Fibroblast of pulmonary artery (primary cell): ENCODE measurements around the gene USP10.

Source experiments
- DNase-seq: peaks from one replicate; pipeline ENCODE4 v3.0.0-alpha.2; 2010; ENCODE audit warnings: low read depth
- H3K4me3 ChIP-seq: replicated peaks from 2 replicates; pipeline ENCODE4 v1.5.1; 2011; ENCODE audit warnings: low read depth, mild to moderate bottlenecking, control low read depth, low read length, moderate library complexity
- TF ChIP-seq, protein P1 (sequence below): IDR thresholded peaks from 2 replicates; pipeline ENCODE4 v1.5.1; 2011; ENCODE audit warnings: mild to moderate bottlenecking, control low read depth, low read length, inconsistent platforms; ENCODE audit errors: missing control alignments

The USP10 gene

DNA sequence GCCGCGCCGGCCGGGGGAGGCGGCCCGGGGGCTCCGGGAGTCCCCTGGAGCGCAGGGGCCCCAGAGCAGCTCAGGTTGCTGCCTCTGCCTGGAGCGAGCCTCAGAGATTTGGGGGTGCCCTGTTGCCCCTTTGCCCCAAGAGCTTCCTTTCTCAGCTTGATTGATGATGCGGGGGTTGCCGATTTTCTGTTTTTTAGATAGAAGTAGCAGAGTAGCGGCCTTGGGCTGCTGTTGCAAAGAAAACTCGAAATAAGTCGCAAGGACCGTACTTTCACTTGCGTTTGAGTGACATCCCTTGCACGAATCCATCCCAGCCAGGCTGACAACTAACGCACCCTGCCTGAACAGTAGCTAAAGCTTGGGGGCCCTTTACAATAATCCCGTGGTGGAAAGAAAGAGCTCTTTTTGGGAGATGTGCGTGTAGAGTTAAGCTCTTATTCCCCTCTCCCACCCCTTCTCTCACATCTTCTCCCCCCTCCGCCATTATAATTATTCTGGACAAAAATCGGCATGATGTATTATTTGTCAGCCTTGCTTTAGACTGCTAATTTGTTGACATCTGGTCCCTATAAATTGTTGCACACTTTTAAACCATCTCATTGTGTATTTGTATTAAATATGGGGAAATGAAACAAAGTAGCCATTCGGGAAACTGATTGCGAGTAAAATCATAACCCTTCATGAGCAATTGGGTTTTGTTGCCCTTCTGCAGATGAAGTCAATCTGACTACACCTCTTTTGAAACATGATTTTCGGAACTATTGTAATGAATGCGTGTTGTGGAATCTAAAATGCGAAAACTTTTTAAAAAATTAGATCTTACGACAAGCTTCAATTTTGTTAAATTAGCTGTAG lies 873 bp downstream of the USP10 start:
- peak overlapping the region; percentile 91 for H3K4me3 ChIP-seq
- TF ChIP-seq, protein P1, sequence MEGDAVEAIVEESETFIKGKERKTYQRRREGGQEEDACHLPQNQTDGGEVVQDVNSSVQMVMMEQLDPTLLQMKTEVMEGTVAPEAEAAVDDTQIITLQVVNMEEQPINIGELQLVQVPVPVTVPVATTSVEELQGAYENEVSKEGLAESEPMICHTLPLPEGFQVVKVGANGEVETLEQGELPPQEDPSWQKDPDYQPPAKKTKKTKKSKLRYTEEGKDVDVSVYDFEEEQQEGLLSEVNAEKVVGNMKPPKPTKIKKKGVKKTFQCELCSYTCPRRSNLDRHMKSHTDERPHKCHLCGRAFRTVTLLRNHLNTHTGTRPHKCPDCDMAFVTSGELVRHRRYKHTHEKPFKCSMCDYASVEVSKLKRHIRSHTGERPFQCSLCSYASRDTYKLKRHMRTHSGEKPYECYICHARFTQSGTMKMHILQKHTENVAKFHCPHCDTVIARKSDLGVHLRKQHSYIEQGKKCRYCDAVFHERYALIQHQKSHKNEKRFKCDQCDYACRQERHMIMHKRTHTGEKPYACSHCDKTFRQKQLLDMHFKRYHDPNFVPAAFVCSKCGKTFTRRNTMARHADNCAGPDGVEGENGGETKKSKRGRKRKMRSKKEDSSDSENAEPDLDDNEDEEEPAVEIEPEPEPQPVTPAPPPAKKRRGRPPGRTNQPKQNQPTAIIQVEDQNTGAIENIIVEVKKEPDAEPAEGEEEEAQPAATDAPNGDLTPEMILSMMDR = no peak
- DNase-seq = peak; percentile 30

DNA sequence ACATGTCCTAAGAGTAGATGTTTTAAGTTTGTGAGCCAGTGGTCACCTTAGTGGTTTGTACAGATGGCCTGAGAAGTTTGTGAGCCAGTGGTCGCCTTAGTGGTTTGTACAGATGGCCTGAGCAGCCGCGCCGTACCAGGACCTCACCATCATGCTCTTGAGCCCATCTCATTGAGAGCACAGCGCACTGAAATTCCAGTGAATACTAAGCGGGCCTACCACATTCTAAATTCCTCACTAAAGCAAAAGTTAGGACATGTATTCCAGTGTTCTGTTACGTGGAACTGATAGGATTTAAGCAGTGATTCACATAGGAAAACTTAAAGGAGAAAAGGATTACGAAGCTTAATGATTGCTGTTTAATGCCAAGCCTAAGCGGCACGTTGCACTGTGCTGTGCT lies 3.9 kb downstream of the USP10 start:
- TF ChIP-seq, protein P1 = no peak
- DNase-seq = no peak
- no peak overlapping the region for H3K4me3 ChIP-seq

DNA sequence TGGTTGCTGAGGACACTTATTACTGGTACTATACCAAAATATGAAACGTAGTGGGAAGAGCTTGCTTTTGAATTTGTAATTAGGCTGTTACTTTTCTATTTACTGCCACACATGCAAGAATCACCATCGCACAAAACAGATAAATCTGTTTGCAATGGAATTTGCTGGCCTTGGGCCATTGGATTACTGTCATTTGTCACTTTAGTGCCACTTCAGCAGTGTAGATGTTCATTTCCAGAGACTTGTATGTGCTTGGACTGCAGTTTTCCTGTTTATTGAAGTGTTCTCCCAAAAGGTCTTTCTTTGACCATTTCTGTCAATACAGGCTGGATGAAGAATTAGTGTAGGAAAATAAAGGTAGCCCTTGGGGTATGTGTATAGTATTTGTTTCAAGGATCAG lies 4.5 kb downstream of the USP10 start:
- DNase-seq = no peak
- TF ChIP-seq, protein P1 = no peak
- H3K4me3 ChIP-seq = no peak overlapping the region

DNA sequence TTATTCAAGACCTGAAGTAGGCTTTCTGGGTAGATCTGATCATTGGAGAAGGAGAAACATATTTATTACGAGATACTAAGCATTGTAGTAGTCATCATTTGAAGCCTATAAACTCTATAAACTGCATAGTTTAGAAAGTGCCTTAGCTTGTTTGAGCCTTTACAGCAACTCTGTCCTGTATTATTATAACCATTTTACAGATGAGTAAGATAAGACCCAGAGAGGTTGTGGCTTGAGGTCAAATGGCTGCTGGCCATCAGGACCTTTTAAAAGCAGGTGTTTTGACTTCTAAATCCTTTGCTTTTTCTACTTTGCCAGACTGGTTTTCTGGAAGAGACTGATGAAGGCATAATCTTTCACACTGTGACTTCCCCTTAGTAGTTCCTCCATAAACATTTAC lies 7.1 kb downstream of the USP10 start:
- no peak for DNase-seq
- TF ChIP-seq, protein P1 = no peak
- H3K4me3 ChIP-seq = no peak overlapping the region

DNA sequence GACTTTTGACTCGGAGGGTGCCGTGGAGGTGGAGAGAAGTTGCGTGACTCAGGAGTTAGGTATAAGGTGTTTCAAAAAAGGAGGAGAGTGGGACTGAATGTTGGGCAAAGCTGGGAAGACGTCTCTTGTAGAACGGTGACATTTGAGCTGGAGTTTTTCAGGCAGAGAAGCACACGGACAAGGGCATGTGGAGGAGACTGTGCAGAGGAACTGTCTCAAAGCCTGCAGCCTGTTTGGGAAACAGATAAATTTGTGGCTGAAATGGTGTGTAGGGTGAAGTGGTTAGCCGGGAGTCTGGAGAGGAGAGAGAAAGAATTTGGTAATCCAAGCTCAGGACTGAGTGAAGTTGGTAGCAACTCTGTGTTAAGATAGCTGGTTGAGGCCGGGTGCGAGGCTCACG lies 9.8 kb downstream of the USP10 start:
- no peak for DNase-seq
- H3K4me3 ChIP-seq = no peak overlapping the region
- TF ChIP-seq, protein P1 = no peak

DNA sequence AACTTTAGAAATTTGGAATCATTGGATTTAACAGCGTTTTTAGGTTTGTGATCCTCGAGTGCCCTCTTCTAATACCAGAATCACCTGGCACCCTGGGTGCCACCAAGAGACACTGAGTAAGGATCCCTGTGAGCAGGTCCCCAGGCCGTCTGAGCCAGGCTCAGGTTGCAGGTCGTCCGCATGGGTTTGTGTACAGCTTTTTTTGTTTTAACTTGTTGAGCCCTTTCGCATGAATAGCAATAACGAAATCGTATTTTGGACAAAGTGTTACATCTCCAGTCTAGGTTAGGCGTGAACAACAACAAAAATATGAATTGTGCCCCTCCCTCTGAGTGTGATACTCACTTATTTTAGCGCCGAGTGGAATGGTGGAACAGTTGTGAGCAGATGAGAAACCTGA lies 10.9 kb downstream of the USP10 start:
- TF ChIP-seq, protein P1 = no peak

More for the DNA sequence above, 10.9 kb downstream of the USP10 start:
- no peak for DNase-seq
- no peak overlapping the region for H3K4me3 ChIP-seq
